ENCODE data around the gene ATE1. TPM values are rescaled to one million over a fixed set of nuclear protein-coding genes. Genes with fewer than 3 reads are reported as not detected.
"Not testable (repeated sequence)": the region's sequence is repeated elsewhere in the genome, so short reads cannot be mapped to it uniquely, and the experiment has no call there.

ATE1 gene
- total and polyA plus RNA-seq, 4 donors: 18.3 to 60.7 (median 35.5) TPM

DNA sequence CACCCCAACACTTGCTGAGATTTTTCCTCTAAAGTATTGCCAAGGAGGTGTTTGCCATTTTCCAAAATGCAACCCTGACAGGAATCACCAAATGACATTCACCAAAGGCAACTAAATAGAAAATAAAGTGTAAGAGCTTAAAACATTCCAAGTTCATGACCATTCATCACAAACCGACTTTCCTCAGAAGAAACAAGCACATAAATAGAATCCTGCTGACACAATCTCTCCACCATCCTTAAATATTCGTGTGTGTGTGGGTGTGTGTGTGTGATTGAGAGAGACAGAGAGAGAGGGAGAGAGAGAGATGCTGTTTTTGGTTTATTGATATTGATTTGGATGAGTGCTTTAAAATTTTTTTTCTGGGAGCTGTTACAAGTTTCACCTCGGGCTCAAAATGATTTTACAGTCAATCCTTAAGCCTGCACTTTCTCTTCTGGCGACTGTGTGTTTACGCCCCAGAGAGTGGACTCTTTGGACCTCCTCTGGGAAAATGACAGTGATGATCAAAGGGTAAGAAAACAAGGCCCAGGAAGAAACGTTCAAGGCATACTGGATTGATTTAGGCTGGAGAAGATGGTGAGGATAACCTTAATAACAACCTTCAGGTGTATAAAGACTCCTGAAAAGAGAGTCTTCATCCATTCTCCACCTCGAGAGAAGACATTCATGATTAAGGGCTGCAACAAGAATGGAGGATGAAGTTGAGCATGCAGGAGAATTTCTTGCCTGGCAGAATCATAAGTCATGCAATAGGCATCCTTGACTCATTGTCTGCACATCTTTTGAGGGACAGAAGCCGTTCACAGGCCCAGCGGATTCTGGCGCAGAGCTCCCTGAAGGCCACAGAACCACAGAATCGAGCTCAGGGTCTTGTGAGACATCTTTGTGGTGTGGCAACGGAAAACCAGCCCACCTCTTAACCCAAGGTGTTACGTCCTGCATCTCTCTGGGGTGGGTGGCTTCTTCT, 225.2 kb downstream of the ATE1 start:
- DNase-seq (ENCODE audit: low read depth in 4 of 6, low spot score in 6 of 6): peak in 1 of 6 donors; percentile 37
- Histone ChIP-seq H3K27ac (ENCODE audit: low read depth, low read length) (peak overlapping the region; percentile 40), H3K4me3 (ENCODE audit: low read depth, low read length) (no peak overlapping the region), H3K36me3 (ENCODE audit: control insufficient read depth, insufficient read depth, low read length) (no peaks in the 10 kb centered on the region), H3K9me3 (ENCODE audit: control insufficient read depth, insufficient read depth, low read length) (peaks cover 2% of the 10 kb centered on the region), H3K27me3 (ENCODE audit: control insufficient read depth, insufficient read depth, low read length) (no peaks in the 10 kb centered on the region), H3K4me1 (ENCODE audit: control insufficient read depth, insufficient read depth, low read length) (peaks cover 7% of the 10 kb centered on the region)
- WGBS (ENCODE audit: insufficient coverage): 86% methylated on average over 4 of the region's 13 CpGs

DNA sequence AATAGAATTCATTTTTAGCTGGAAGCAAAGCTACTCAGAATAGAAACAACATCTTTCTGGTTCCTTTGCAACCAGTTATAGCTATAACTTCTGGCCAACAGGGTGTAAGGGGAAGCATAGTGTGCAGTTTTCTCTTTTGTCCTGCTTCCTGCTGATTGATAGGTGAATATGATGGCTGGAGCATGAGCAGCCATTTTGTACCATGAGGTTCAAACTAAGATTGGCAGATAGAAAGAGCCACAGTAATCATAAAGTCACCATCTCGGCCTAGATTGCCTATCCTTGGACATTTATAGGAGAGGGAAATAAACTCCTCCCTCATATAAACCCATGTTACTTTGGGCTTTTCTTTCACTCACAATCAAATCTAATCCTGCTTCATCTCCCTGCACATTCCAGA, 227.4 kb downstream of the ATE1 start:
- peaks cover 2% of the 10 kb centered on the region for H3K9me3 ChIP-seq (ENCODE audit: control insufficient read depth, insufficient read depth, low read length)
- WGBS (ENCODE audit: insufficient coverage): no CpG with 5 or more reads among the region's 1 CpG
- H3K36me3 ChIP-seq (ENCODE audit: control insufficient read depth, insufficient read depth, low read length): no peaks in the 10 kb centered on the region
- no peak for DNase-seq (ENCODE audit: low read depth in 4 of 6, low spot score in 6 of 6)
- no peak overlapping the region for H3K27ac ChIP-seq (ENCODE audit: low read depth, low read length)
- no peak overlapping the region for H3K4me3 ChIP-seq (ENCODE audit: low read depth, low read length)
- H3K27me3 ChIP-seq (ENCODE audit: control insufficient read depth, insufficient read depth, low read length): no peaks in the 10 kb centered on the region
- H3K4me1 ChIP-seq (ENCODE audit: control insufficient read depth, insufficient read depth, low read length): peaks cover 7% of the 10 kb centered on the region

GRCh38 chr10:121699703-121700102, 228.1 kb downstream of the ATE1 start:
- WGBS (ENCODE audit: insufficient coverage): no CpG with 5 or more reads among the region's 3 CpGs
- not testable (repeated sequence) for DNase-seq (ENCODE audit: low read depth in 4 of 6, low spot score in 6 of 6); H3K27ac ChIP-seq (ENCODE audit: low read depth, low read length); H3K27me3 ChIP-seq (ENCODE audit: control insufficient read depth, insufficient read depth, low read length); H3K4me3 ChIP-seq (ENCODE audit: low read depth, low read length); H3K36me3 ChIP-seq (ENCODE audit: control insufficient read depth, insufficient read depth, low read length); H3K9me3 ChIP-seq (ENCODE audit: control insufficient read depth, insufficient read depth, low read length); H3K4me1 ChIP-seq (ENCODE audit: control insufficient read depth, insufficient read depth, low read length)

DNA sequence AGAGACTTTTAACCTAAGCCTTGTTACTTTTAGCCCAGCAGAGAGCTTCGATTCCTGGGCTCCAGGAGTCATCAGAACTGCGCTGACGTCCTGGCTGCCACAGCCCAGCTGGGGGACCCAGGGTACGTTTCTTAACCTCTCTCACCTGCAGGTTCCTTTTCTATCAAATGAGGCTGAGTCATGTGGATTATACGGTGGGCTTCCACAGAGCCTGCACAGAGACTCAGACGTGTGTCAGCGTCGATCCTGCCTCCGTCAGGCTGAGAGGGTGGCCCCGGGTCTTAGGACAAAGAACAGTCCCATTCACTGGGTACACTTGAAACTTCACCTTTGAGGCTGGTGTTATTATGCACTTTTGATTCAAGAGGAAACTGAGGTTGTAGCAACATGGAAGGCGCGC, 228.9 kb downstream of the ATE1 start:
- Histone ChIP-seq H3K9me3 (ENCODE audit: control insufficient read depth, insufficient read depth, low read length) (peaks cover 2% of the 10 kb centered on the region), H3K36me3 (ENCODE audit: control insufficient read depth, insufficient read depth, low read length) (no peaks in the 10 kb centered on the region), H3K27ac (ENCODE audit: low read depth, low read length) (no peak overlapping the region), H3K27me3 (ENCODE audit: control insufficient read depth, insufficient read depth, low read length) (no peaks in the 10 kb centered on the region), H3K4me1 (ENCODE audit: control insufficient read depth, insufficient read depth, low read length) (peaks cover 7% of the 10 kb centered on the region), H3K4me3 (ENCODE audit: low read depth, low read length) (no peak overlapping the region)
- 76% methylated on average over 7 of the region's 12 CpGs for WGBS (ENCODE audit: insufficient coverage)
- no peak for DNase-seq (ENCODE audit: low read depth in 4 of 6, low spot score in 6 of 6)

DNA sequence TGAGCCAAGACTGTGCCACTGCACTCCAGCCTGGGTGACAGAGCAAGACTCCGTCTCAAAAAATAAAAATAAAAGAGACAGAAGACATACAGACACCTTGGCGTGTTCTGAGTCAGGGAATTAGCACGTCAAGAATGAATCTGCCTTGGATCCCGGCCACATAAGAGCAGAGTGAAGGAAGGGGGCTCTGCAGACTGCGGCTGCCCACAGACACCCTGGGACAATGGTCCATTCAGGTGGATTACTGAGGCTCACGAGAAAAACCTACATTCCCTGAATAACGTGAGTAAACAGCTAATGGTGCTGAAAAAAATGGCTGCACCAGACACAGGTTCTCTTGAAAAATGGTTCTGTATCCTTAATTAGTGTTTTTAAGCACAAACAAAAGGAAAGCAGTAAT, 229.5 kb downstream of the ATE1 start:
- H3K36me3 ChIP-seq (ENCODE audit: control insufficient read depth, insufficient read depth, low read length): no peaks in the 10 kb centered on the region
- peak in 1 of 6 donors; percentile 44 for DNase-seq (ENCODE audit: low read depth in 4 of 6, low spot score in 6 of 6)
- no peak overlapping the region for H3K27ac ChIP-seq (ENCODE audit: low read depth, low read length)
- 21% methylated on average over 4 of the region's 7 CpGs for WGBS (ENCODE audit: insufficient coverage)
- no peak overlapping the region for H3K4me3 ChIP-seq (ENCODE audit: low read depth, low read length)
- no peaks in the 10 kb centered on the region for H3K27me3 ChIP-seq (ENCODE audit: control insufficient read depth, insufficient read depth, low read length)
- peaks cover 2% of the 10 kb centered on the region for H3K9me3 ChIP-seq (ENCODE audit: control insufficient read depth, insufficient read depth, low read length)
- H3K4me1 ChIP-seq (ENCODE audit: control insufficient read depth, insufficient read depth, low read length): peaks cover 7% of the 10 kb centered on the region

GRCh38 chr10:121696854-121697253, 231.0 kb downstream of the ATE1 start:
- no peak overlapping the region for H3K27ac ChIP-seq (ENCODE audit: low read depth, low read length)
- 100% methylated on average over 1 of the region's 3 CpGs for WGBS (ENCODE audit: insufficient coverage)
- H3K27me3 ChIP-seq (ENCODE audit: control insufficient read depth, insufficient read depth, low read length): no peaks in the 10 kb centered on the region
- H3K4me3 ChIP-seq (ENCODE audit: low read depth, low read length): no peak overlapping the region
- H3K9me3 ChIP-seq (ENCODE audit: control insufficient read depth, insufficient read depth, low read length): peaks cover 2% of the 10 kb centered on the region
- peaks cover 7% of the 10 kb centered on the region for H3K4me1 ChIP-seq (ENCODE audit: control insufficient read depth, insufficient read depth, low read length)
- H3K36me3 ChIP-seq (ENCODE audit: control insufficient read depth, insufficient read depth, low read length): no peaks in the 10 kb centered on the region
- DNase-seq (ENCODE audit: low read depth in 4 of 6, low spot score in 6 of 6): no peak

GRCh38 chr10:121695731-121696464, 231.9 kb downstream of the ATE1 start:
- DNase-seq (ENCODE audit: low read depth in 4 of 6, low spot score in 6 of 6): no peak
- H3K4me3 ChIP-seq (ENCODE audit: low read depth, low read length): no peak overlapping the region
- H3K27me3 ChIP-seq (ENCODE audit: control insufficient read depth, insufficient read depth, low read length): no peaks in the 10 kb centered on the region
- peaks cover 7% of the 10 kb centered on the region for H3K4me1 ChIP-seq (ENCODE audit: control insufficient read depth, insufficient read depth, low read length)
- 37% methylated on average over 2 of the region's 7 CpGs for WGBS (ENCODE audit: insufficient coverage)
- H3K36me3 ChIP-seq (ENCODE audit: control insufficient read depth, insufficient read depth, low read length): no peaks in the 10 kb centered on the region
- H3K9me3 ChIP-seq (ENCODE audit: control insufficient read depth, insufficient read depth, low read length): peaks cover 2% of the 10 kb centered on the region
- no peak overlapping the region for H3K27ac ChIP-seq (ENCODE audit: low read depth, low read length)

GRCh38 chr10:121694966-121695643, 232.7 kb downstream of the ATE1 start:
- no peaks in the 10 kb centered on the region for H3K27me3 ChIP-seq (ENCODE audit: control insufficient read depth, insufficient read depth, low read length)
- DNase-seq (ENCODE audit: low read depth in 4 of 6, low spot score in 6 of 6): peak in 1 of 6 donors; percentile 56
- no peaks in the 10 kb centered on the region for H3K9me3 ChIP-seq (ENCODE audit: control insufficient read depth, insufficient read depth, low read length)
- H3K4me3 ChIP-seq (ENCODE audit: low read depth, low read length): no peak overlapping the region
- no peaks in the 10 kb centered on the region for H3K36me3 ChIP-seq (ENCODE audit: control insufficient read depth, insufficient read depth, low read length)
- H3K4me1 ChIP-seq (ENCODE audit: control insufficient read depth, insufficient read depth, low read length): peaks cover 7% of the 10 kb centered on the region
- no peak overlapping the region for H3K27ac ChIP-seq (ENCODE audit: low read depth, low read length)
- no CpG with 5 or more reads among the region's 8 CpGs for WGBS (ENCODE audit: insufficient coverage)

- H3K27me3 ChIP-seq (ENCODE audit: control insufficient read depth, insufficient read depth, low read length): no peaks in the 10 kb centered on the region
- H3K4me1 ChIP-seq (ENCODE audit: control insufficient read depth, insufficient read depth, low read length): peaks cover 7% of the 10 kb centered on the region
- WGBS (ENCODE audit: insufficient coverage): no CpG with 5 or more reads among the region's 9 CpGs
Observed at GRCh38 chr10:121694327-121694965, 233.4 kb downstream of the ATE1 start.

More at GRCh38 chr10:121694327-121694965, 233.4 kb downstream of the ATE1 start:
- Histone ChIP-seq H3K4me3 (ENCODE audit: low read depth, low read length) (no peak overlapping the region), H3K27ac (ENCODE audit: low read depth, low read length) (no peak overlapping the region), H3K36me3 (ENCODE audit: control insufficient read depth, insufficient read depth, low read length) (no peaks in the 10 kb centered on the region), H3K9me3 (ENCODE audit: control insufficient read depth, insufficient read depth, low read length) (no peaks in the 10 kb centered on the region)
- no peak for DNase-seq (ENCODE audit: low read depth in 4 of 6, low spot score in 6 of 6)

Measured in spinal cord (tissue), 10 donors.